Esophagus mucosa (tissue), 1 donor: ENCODE measurements around the gene NNT. TPM values are rescaled to one million over a fixed set of nuclear protein-coding genes. Genes with fewer than 3 reads are reported as not detected.
"Not testable (repeated sequence)": the region's sequence is repeated elsewhere in the genome, so short reads cannot be mapped to it uniquely, and the experiment has no call there.

Experiments
- ATAC-seq: fragments of 200-7000 bp; cut with Tn5 transposase; one replicate; pipeline ENCODE4 v1.9.1; 2020
- total RNA-seq: library from RNA; stranded (reverse); gene quantifications from one replicate; pipeline ENCODE4 v1.2.4, GENCODE V29; 2023
- donor health status: DM: yes; HTN: yes; CAD: no.

The NNT gene
- total RNA-seq, 1 donor from 2014 or later = 34.2 TPM

GRCh38 chr5:43631182-43631910, 28.4 kb downstream of the NNT start:
- ATAC-seq = peak; percentile 77

- ATAC-seq = no peak
Observed at GRCh38 chr5:43634621-43635020, 31.6 kb downstream of the NNT start.

GRCh38 chr5:43635374-43635773, 32.4 kb downstream of the NNT start:
- no peak for ATAC-seq

- ATAC-seq = no peak
Observed at GRCh38 chr5:43636076-43636475, 33.1 kb downstream of the NNT start.

DNA sequence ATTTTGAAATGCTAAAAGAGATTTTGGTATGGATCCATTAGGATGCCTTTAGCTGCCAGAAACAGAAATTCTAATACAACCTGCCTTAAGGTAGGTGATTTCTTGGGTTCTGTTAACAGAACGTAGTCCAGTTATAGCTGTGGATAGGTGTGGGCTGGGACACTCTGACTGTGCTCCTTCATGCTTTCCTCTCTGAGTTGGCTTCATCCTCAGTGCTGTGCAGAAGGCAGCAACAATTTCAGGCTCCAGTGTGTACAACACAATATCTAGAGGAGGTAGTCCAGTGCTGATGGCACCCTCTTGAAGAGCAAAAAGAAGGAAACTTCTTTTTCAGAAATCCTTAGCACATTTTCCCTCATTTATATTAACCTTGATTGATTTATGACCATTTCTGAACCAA, 34.4 kb downstream of the NNT start:
- no peak for ATAC-seq

GRCh38 chr5:43638107-43638506, 35.1 kb downstream of the NNT start:
- ATAC-seq = no peak

DNA sequence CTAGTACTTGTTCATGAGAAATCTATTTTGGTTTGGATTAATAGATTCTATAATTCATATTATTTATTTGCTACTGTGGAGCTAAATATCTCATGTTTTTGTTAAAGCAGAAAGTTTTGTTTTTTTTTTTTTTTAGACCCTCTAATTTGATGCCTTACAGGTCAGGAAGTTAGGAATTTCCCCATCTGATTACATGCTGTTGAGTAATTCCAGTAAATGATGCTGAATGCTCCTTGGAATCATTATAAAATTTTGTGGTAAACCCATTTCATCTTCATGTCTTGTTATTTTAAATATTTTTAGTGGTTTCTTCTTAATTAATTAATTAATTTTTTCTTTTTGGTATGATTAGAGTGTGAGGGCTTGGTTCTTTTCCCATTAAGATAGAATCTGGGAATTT, 35.6 kb downstream of the NNT start:
- ATAC-seq = no peak

- no peak for ATAC-seq
Observed at GRCh38 chr5:43639566-43639965, 36.6 kb downstream of the NNT start.

DNA sequence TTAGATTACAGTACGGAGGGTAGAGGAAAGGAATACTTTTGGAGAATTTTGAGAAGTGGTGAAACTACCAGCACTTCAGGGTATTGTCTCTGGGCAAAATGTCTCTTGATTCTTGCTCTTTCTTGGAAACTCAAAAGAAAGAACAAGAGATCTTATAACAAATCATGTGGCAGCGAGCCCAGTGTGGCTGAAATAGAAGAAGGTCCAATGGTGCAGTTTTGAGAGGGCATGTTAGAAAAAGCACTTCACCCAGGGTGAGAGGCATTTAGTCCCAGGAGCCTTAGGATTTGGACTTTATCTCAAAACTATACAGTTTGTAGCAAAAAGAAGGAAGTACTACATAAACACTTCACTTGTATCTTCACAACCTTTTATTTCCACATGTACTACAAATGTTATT, 39.4 kb downstream of the NNT start:
- ATAC-seq = no peak

- no peak for ATAC-seq
Observed at GRCh38 chr5:43643327-43643726, 40.3 kb downstream of the NNT start.

GRCh38 chr5:43643750-43644149, 40.8 kb downstream of the NNT start:
- ATAC-seq = no peak

DNA sequence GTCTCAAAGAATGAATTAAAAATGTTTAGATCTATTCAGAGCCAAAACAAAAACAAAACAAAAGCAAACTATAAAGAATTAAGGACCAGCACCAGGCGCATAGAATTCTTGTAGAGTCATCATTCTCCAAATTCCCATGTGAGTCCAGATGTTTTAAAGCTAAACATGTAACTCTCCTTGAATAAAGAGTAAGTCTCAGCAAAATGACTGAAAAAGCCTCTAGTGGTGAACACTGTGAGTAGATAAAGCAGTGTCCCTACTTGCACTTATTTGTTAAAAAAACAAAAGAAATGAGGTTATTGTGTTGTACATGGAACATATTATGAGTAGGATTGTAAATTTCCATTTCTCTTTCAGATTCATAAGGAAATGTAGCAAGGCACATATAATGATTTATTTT, 44.0 kb downstream of the NNT start:
- no peak for ATAC-seq

DNA sequence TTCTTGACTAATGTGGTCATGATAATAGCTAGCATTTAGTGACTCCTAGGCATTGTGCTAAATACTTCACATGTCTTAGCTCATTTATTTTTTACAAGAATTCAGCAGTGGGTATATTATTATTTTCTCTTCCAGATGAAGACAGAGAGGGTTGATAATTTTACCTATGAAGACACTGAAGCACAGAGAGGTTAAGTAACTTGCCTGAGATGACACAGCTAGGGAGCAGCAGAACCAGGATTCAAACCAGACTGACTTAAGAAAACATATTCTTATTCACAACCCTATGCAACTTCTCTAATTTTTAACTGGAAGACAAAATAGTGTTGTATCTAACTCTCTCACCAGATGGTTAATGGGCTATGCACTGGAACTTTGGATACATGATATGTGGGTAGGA, 44.8 kb downstream of the NNT start:
- ATAC-seq = no peak

DNA sequence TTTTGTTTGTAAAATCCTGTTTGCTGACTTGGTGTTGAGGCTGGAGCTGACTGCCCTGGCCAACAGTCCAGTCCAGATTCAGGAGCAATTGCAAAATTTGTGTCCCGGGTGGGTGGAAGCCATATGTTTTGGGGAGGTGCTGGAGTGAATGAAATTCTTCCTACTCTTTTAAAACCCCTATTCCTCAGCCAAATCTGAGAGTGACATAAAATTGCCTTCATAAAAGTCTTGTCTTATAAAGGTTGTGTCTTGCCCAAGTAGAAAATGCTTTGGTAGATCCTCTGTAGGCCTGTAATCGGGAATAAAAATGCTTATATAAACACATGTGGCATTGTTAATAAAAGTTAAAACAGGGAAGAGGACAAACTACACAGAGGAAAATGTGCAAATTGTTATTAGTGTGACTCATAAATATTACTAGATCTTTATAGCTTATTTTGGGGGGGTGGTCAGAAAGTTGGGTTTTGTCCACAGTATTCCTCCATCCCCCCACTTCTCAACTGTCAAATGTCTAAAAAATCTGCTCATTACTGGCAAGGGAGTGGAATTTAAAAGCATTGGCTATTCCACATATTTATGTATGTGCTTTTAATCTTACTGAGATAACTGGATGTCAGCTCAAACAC, 45.6 kb downstream of the NNT start:
- no peak for ATAC-seq

DNA sequence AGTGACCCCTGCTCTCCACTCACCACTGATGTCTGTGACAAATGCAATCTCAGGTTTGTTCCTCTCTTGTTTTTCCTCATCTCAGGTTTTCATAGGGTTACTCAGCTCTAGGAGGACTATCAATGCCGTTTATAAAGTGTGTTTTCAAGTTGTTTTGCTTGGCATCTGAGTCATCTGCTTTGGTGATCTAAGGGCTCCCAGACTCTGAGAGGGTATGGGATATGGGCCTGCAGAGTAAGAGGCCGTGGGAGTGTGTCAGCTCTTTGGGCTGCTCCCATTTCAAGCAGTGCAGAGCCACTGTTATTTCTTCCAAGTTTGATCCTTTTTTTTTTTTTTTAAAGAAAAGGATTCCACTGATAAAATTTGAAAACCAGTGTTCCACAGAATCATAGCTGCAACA, 46.3 kb downstream of the NNT start:
- no peak for ATAC-seq

DNA sequence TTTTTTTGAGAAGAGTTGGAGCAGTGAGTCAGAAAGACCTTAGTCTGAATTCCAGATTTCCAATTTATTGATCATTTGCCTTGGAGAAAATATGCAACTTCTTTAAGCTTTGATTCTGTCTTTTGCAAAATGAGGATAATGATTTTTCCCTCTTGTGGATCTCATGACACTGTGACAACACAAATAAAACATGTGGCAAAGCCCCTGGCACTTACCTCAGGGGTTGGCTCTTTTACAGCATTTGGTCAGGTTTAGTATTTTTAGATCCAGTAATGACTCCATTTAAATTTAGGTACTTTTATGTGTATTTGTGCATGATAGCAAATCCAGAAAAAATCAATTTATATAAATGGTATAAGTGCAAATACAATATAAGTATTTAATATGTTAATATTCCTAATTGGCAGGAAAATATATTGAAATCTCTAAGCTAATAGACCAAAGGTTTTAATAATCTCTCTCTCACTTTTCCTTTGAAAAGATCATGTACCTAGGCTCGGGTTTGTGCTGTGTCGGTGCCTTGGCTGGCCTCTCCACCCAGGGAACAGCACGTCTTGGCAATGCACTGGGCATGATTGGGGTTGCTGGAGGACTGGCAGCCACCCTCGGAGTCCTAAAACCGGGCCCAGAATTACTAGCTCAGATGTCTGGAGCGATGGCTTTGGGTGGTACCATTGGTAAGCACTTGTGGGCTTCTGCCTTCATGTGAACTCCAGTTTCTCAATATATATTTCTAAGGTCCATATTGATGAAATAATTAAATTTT, 49.7 kb downstream of the NNT start:
- no peak for ATAC-seq

DNA sequence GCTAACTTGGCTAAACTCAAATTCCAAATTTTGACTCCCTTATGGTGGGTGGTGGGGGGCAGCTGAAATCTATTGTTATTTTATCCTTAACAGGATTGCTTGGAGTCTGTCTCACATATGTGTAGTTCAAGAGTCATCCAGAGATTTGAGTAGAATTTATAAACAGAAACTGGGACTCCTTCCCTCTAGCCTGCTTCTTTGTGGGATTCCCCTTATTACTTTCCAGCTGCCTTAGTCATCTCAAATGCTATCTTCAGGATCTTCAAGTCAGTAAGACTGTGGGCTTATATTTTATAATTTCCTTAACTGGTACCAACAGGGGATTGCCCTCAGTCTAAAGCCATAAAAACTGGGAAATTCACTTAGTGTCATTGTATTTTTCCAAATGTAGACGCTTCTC, 55.5 kb downstream of the NNT start:
- no peak for ATAC-seq

DNA sequence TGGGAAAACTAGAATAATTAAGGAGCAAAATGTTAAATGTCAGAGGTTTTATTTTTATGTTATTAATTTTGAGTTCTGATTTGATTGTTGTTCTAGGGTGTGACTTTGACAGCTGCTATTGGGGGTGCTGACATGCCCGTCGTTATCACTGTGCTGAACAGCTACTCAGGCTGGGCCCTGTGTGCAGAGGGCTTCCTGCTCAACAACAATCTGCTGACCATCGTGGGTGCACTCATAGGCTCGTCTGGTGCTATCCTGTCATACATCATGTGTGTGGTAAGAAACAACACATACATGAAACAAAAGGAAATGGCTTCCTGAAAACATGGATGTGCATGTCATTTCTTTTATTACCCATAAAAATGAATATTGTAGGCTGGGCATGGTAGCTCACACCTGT, 56.1 kb downstream of the NNT start:
- ATAC-seq = no peak

DNA sequence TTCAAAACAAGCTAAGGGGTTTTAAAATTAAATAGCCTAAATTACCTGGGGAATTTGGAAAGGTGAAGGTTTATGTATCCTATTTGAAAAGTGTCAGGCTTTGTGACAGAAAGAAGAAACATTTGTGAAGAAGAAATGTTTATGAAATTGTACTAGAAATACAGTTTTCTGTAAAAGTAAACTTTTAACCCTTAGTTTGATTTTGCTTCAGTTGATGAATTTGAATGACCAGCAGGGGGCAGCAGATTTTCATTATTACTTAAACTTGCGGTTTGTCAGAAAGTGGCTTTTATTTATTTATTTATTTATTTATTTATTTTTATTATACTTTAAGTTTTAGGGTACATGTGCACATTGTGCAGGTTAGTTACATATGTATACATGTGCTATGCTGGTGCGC, 58.1 kb downstream of the NNT start:
- ATAC-seq = no peak

- ATAC-seq = no peak
Observed at GRCh38 chr5:43663916-43664315, 60.9 kb downstream of the NNT start.

DNA sequence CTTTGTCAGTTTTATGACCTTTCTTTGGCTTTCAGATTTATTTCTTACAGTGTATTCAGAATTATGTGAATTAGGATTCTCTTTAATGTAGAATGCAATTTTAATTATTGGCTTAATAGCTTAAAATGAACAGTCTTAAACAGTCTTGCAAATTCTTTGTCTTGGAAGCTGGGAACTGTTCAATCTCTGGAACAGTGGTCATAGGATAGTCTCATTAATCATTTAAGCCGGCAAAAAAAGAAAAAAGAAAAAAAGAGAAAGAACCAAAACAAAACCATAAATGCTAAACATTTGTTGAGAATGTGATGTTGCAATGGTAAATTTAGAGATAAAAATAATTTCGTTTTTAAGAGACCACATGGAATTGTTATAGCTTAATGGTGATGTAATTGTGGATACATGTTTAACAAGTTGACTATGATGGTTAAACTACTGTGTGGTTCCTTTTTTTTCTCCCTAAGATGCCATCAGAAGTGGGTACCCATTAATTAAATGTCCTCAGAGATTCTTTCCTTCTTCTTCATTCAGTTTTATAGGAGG, 61.6 kb downstream of the NNT start:
- ATAC-seq = no peak

- ATAC-seq = not testable (repeated sequence)
Observed at GRCh38 chr5:43665749-43666148, 62.8 kb downstream of the NNT start.

DNA sequence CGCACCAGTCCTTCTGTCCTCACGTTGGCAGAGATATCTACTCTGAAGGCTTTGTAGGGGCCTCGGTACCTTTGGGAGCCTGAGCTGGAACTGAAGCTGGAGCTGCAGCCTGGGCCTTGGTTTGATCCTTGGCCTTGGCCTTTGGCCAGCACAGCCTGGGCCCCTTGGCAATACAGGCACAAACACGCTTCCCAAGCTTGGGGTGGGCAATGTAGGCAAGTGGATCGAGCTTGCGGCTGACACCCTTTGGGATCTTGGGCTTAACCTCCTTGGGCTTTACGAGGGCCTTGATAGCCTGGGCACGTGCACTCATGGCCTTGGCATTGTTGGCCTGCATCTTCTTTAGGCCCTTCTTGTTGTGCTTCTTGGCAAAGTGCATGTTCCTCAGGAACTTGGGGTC, 63.7 kb downstream of the NNT start:
- ATAC-seq = not testable (repeated sequence)

- not testable (repeated sequence) for ATAC-seq
Observed at GRCh38 chr5:43667379-43667778, 64.4 kb downstream of the NNT start.
